ENCODE measurements around the gene JUN.

- TF ChIP-seq CEBPB (IDR thresholded peaks at IDR 0.05; ENCODE audit: low read depth, low read length): no peak
- TF ChIP-seq CTCF (conservative IDR thresholded peaks at IDR 0.05; ENCODE audit: low read depth, low read length): no peak
- TF ChIP-seq SMC3 (IDR thresholded peaks at IDR 0.05; ENCODE audit: low read depth, low read length): no peak
Measured at GRCh38 chr1:58746757-58747156, 37.1 kb downstream of the JUN start.

Measured in IMR-90 (cell line).